HEK293 (cell line): Measurements from ENCODE around the gene DCP1A.

Experiments used
- CTCF ChIA-PET: fragments of 350-600 bp; formaldehyde crosslinking; extraction: SDS; loops from one replicate; lab custom pipeline; 2021; ENCODE audit warnings: antibody characterized with exemption; lab: Yijun Ruan, JAX
- POLR2A ChIA-PET: fragments of 300-600 bp; formaldehyde crosslinking; extraction: SDS; loops from one replicate; lab custom pipeline; 2020; ENCODE audit warnings: antibody characterized with exemption, inconsistent platforms; lab: Yijun Ruan, JAX
- H3K27ac ChIP-seq: fragments of 200-500 bp; sonication (Bioruptor generic); 2 replicates; pipeline ENCODE4 v1.5.1; 2014; ENCODE audit warnings: low read depth, low read length, control low read depth, inconsistent platforms; ENCODE audit errors: extremely low read depth
- H3K36me3 ChIP-seq, 2 experiments: fragments of 200-500 bp in 1 of 2; sonication (Bioruptor generic) in 1 of 2; 1 replicate in 1 of 2; 2 replicates in 1 of 2; pipeline ENCODE4 v1.5.1; 2014 to 2017; ENCODE audit warnings: inconsistent platforms in 2 of 2, low read length in 2 of 2; ENCODE audit not compliant: control insufficient read depth in 2 of 2, insufficient read depth in 1 of 2
- H3K4me1 ChIP-seq: fragments of 200-500 bp; sonication (Bioruptor generic); 2 replicates; pipeline ENCODE4 v1.5.1; 2014; ENCODE audit warnings: mild to moderate bottlenecking, low read length, inconsistent platforms; ENCODE audit not compliant: control insufficient read depth, insufficient read depth
- H3K4me3 ChIP-seq: 2 replicates; pipeline ENCODE4 v1.5.1; 2011; ENCODE audit warnings: low read depth, mild to moderate bottlenecking, control low read depth, low read length, moderate library complexity
- H3K9me3 ChIP-seq: fragments of 200-500 bp; sonication (Bioruptor generic); 2 replicates; pipeline ENCODE4 v1.5.1; 2014; ENCODE audit warnings: low read depth, low read length, inconsistent platforms; ENCODE audit not compliant: control insufficient read depth, insufficient read depth
- GLIS1 ChIP-seq: fragments of 450-650 bp; formaldehyde crosslinking; IDR thresholded peaks from 2 replicates; pipeline ENCODE4 v1.5.1; 2016; ENCODE audit warnings: missing biosample characterization, missing genetic modification characterization
- HOXD13 ChIP-seq: sonication (generic); formaldehyde crosslinking; IDR thresholded peaks from 2 replicates; pipeline ENCODE4 v1.8.0; 2022; ENCODE audit warnings: missing genetic modification reagents, borderline replicate concordance
- KLF1 ChIP-seq: fragments of 450-650 bp; formaldehyde crosslinking; IDR thresholded peaks from 2 replicates; pipeline ENCODE4 v1.5.1; 2016; ENCODE audit warnings: missing biosample characterization, missing genetic modification characterization
- KLF9 ChIP-seq: fragments of 450-650 bp; formaldehyde crosslinking; IDR thresholded peaks from 2 replicates; pipeline ENCODE4 v1.5.1; 2016; ENCODE audit warnings: missing biosample characterization, missing genetic modification characterization, low read depth
- MZF1 ChIP-seq: fragments of 450-650 bp; formaldehyde crosslinking; IDR thresholded peaks from 2 replicates; pipeline ENCODE4 v1.5.1; 2017; ENCODE audit warnings: missing biosample characterization, missing genetic modification characterization, borderline replicate concordance
- SP7 ChIP-seq: fragments of 450-650 bp; formaldehyde crosslinking; IDR thresholded peaks from 2 replicates; pipeline ENCODE4 v1.5.1; 2016; ENCODE audit warnings: missing biosample characterization, missing genetic modification characterization
- TRIM28 ChIP-seq: IDR thresholded peaks from 2 replicates; pipeline ENCODE4 v1.6.1; 2011; ENCODE audit warnings: low read length, control low read depth, borderline replicate concordance
- YY1 ChIP-seq: fragments of 450-650 bp; formaldehyde crosslinking; IDR thresholded peaks from 2 replicates; pipeline ENCODE4 v1.5.1; 2018; ENCODE audit warnings: missing biosample characterization, missing genetic modification characterization
- YY2 ChIP-seq: fragments of 450-650 bp; formaldehyde crosslinking; IDR thresholded peaks from 2 replicates; pipeline ENCODE4 v1.5.1; 2016; ENCODE audit warnings: missing biosample characterization, missing genetic modification characterization
- ZEB2 ChIP-seq: fragments of 450-650 bp; formaldehyde crosslinking; IDR thresholded peaks from 2 replicates; pipeline ENCODE4 v1.5.1; 2016; ENCODE audit warnings: missing biosample characterization, missing genetic modification characterization
- ZNF112 ChIP-seq: fragments of 450-650 bp; formaldehyde crosslinking; IDR thresholded peaks from 2 replicates; pipeline ENCODE4 v1.5.0; 2017; ENCODE audit warnings: missing biosample characterization, missing genetic modification characterization
- ZNF146 ChIP-seq: fragments of 450-650 bp; formaldehyde crosslinking; IDR thresholded peaks from 2 replicates; pipeline ENCODE4 v1.5.1; 2016; ENCODE audit warnings: missing biosample characterization, missing genetic modification characterization
- ZNF184 ChIP-seq: fragments of 450-650 bp; IDR thresholded peaks from 2 replicates; pipeline ENCODE4 v1.5.1; 2018; ENCODE audit warnings: missing biosample characterization, mild to moderate bottlenecking, missing genetic modification characterization
- ZNF202 ChIP-seq: fragments of 450-650 bp; formaldehyde crosslinking; IDR thresholded peaks from 2 replicates; pipeline ENCODE4 v1.5.1; 2016; ENCODE audit warnings: missing biosample characterization, missing genetic modification characterization, borderline replicate concordance
- ZNF211 ChIP-seq: fragments of 450-650 bp; formaldehyde crosslinking; IDR thresholded peaks from 2 replicates; pipeline ENCODE4 v1.5.1; 2016; ENCODE audit warnings: low read depth, missing biosample characterization, missing genetic modification characterization
- ZNF214 ChIP-seq: fragments of 450-650 bp; formaldehyde crosslinking; IDR thresholded peaks from 2 replicates; pipeline ENCODE4 v1.5.1; 2017; ENCODE audit warnings: missing biosample characterization, mild to moderate bottlenecking, missing genetic modification characterization, borderline replicate concordance
- ZNF24 ChIP-seq: fragments of 450-650 bp; formaldehyde crosslinking; IDR thresholded peaks from 2 replicates; pipeline ENCODE4 v1.5.1; 2016; ENCODE audit warnings: missing biosample characterization, missing genetic modification characterization
- ZNF391 ChIP-seq: fragments of 450-650 bp; formaldehyde crosslinking; IDR thresholded peaks from 2 replicates; pipeline ENCODE4 v1.5.1; 2016; ENCODE audit warnings: low read depth, missing biosample characterization, missing genetic modification characterization, borderline replicate concordance
- ZNF510 ChIP-seq: fragments of 450-650 bp; formaldehyde crosslinking; IDR thresholded peaks from 2 replicates; pipeline ENCODE4 v1.5.1; 2018; ENCODE audit warnings: mild to moderate bottlenecking, missing genetic modification characterization, missing biosample characterization; ENCODE audit not compliant: insufficient replicate concordance
- ZNF521 ChIP-seq: fragments of 450-650 bp; formaldehyde crosslinking; IDR thresholded peaks from 2 replicates; pipeline ENCODE4 v1.5.1; 2017; ENCODE audit warnings: missing biosample characterization, mild to moderate bottlenecking, missing genetic modification characterization
- ZNF600 ChIP-seq: fragments of 450-650 bp; formaldehyde crosslinking; IDR thresholded peaks from 2 replicates; pipeline ENCODE4 v1.5.1; 2016; ENCODE audit warnings: missing biosample characterization, missing genetic modification characterization
- ZNF664 ChIP-seq: fragments of 450-650 bp; formaldehyde crosslinking; IDR thresholded peaks from 2 replicates; pipeline ENCODE4 v1.5.1; 2016; ENCODE audit warnings: missing biosample characterization, missing genetic modification characterization
- ZSCAN23 ChIP-seq: fragments of 450-650 bp; formaldehyde crosslinking; IDR thresholded peaks from 2 replicates; pipeline ENCODE4 v1.5.1; 2016; ENCODE audit warnings: missing biosample characterization, missing genetic modification characterization
- ZSCAN30 ChIP-seq: fragments of 450-650 bp; IDR thresholded peaks from 2 replicates; pipeline ENCODE4 v1.5.1; 2018; ENCODE audit warnings: missing biosample characterization, mild to moderate bottlenecking, missing genetic modification characterization, moderate library complexity
- TF ChIP-seq, protein P1 (sequence below): fragments of 450-650 bp; formaldehyde crosslinking; IDR thresholded peaks from 2 replicates; pipeline ENCODE4 v1.5.1; 2016; ENCODE audit warnings: missing biosample characterization, missing genetic modification characterization
- TF ChIP-seq, protein P2 (sequence below): fragments of 450-650 bp; formaldehyde crosslinking; conservative IDR thresholded peaks from 2 replicates; pipeline ENCODE4 v1.5.1; 2016; ENCODE audit warnings: low read depth, missing biosample characterization, missing genetic modification characterization
- TF ChIP-seq, protein P3 (sequence below): fragments of 450-650 bp; IDR thresholded peaks from 2 replicates; pipeline ENCODE4 v1.5.1; 2018; ENCODE audit warnings: missing biosample characterization, missing genetic modification characterization
- TF ChIP-seq, protein P4 (sequence below): fragments of 450-650 bp; formaldehyde crosslinking; IDR thresholded peaks from 2 replicates; pipeline ENCODE4 v1.5.1; 2016; ENCODE audit warnings: missing biosample characterization, missing genetic modification characterization, borderline replicate concordance

Gene DCP1A

DNA sequence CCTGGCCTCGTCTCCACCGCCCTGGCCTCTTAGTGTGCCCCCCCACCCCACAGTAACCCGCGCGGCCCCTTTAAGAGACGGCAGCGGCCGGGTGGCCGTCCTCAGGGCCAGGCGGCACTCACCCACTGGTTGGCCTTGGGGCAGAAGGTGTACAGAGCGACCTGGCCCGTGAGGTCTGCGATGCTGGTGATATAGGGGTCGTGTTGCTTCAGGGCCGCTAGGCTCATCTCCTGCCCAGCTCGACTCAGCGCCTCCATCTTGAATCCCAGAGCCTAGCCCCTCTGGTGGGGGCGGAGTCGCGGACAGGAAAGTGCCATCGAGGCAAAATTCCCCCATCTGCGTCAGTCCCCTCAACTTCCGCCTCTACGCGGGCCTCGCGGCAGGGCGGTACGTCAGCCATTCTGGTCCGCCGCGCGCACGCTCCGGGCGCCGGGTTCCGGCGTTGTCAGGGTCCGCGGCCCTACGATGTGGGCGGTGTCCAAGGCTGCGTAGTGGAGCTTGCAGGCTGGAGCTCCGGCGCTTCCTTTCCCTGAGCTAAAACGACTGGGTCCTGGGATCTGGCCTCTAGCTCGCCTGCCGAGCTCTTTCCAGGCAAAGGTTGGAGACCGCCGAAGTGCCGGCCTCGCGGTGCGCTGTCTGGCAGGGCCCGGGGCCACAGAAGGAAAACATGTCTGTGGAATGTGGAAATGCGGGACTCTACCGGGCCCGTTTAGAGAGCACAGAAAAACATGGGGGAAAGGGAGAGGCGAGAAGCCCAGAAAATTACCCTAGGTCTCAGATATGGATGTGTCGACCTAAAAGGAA is at the start of gene DCP1A:
Gene DCP1A (minus strand): TSS at position 283 of the 804 bp plus-strand sequence. CDS start 26 bp downstream, at position 257.
- Histone ChIP-seq H3K9me3 (no peaks in the 10 kb centered on the region), H3K27ac (peak within 1 kb of the TSS; percentile 69), H3K36me3 (peaks cover 0 to 23% of the 10 kb centered on the region in 2 experiments; a peak in 1 of 3 replicates), H3K4me1 (peaks cover 3% of the 10 kb centered on the region; the same call in 1 of the 2 replicates), H3K4me3 (peak within 1 kb of the TSS; percentile 100)
- CTCF ChIA-PET, result interaction anchor here (0.7 to 1.6 kb wide), 2 partner anchors 48 to 151 kb away, joined by 3 to 4 read pairs; no protein-coding TSS in a partner anchor
- POLR2A ChIA-PET, result interaction anchor here (0.6 to 1.8 kb wide), 5 partner anchors 9 to 1847 kb away, joined by 6 to 9 read pairs (median 7); no protein-coding TSS in a partner anchor
- TF ChIP-seq YY1 (tag by site-specific recombination), result peak; percentile 95
- peak; percentile 93; the same call in 1 of the 2 replicates for TF ChIP-seq TRIM28
- TF ChIP-seq, protein P1, sequence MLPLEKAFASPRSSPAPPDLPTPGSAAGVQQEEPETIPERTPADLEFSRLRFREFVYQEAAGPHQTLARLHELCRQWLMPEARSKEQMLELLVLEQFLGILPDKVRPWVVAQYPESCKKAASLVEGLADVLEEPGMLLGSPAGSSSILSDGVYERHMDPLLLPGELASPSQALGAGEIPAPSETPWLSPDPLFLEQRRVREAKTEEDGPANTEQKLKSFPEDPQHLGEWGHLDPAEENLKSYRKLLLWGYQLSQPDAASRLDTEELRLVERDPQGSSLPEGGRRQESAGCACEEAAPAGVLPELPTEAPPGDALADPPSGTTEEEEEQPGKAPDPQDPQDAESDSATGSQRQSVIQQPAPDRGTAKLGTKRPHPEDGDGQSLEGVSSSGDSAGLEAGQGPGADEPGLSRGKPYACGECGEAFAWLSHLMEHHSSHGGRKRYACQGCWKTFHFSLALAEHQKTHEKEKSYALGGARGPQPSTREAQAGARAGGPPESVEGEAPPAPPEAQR (tag by site-specific recombination), result peak; percentile 94
- TF ChIP-seq ZNF521 (tag by site-specific recombination), result no peak
- TF ChIP-seq, protein P2, sequence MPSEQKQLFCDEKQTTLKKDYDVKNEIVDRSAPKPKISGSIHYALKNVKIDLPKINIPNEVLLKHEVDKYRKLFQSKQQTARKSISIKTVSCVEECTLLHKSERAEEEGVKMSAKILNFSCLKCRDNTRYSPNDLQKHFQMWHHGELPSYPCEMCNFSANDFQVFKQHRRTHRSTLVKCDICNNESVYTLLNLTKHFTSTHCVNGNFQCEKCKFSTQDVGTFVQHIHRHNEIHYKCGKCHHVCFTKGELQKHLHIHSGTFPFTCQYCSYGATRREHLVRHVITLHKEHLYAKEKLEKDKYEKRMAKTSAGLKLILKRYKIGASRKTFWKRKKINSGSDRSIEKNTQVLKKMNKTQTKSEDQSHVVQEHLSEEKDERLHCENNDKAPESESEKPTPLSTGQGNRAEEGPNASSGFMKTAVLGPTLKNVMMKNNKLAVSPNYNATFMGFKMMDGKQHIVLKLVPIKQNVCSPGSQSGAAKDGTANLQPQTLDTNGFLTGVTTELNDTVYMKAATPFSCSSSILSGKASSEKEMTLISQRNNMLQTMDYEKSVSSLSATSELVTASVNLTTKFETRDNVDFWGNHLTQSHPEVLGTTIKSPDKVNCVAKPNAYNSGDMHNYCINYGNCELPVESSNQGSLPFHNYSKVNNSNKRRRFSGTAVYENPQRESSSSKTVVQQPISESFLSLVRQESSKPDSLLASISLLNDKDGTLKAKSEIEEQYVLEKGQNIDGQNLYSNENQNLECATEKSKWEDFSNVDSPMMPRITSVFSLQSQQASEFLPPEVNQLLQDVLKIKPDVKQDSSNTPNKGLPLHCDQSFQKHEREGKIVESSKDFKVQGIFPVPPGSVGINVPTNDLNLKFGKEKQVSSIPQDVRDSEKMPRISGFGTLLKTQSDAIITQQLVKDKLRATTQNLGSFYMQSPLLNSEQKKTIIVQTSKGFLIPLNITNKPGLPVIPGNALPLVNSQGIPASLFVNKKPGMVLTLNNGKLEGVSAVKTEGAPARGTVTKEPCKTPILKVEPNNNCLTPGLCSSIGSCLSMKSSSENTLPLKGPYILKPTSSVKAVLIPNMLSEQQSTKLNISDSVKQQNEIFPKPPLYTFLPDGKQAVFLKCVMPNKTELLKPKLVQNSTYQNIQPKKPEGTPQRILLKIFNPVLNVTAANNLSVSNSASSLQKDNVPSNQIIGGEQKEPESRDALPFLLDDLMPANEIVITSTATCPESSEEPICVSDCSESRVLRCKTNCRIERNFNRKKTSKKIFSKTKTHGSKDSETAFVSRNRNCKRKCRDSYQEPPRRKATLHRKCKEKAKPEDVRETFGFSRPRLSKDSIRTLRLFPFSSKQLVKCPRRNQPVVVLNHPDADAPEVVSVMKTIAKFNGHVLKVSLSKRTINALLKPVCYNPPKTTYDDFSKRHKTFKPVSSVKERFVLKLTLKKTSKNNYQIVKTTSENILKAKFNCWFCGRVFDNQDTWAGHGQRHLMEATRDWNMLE (tag by site-specific recombination), result peak; percentile 99
- peak; percentile 86 for TF ChIP-seq ZEB2 (tag by site-specific recombination)
- TF ChIP-seq, protein P3, sequence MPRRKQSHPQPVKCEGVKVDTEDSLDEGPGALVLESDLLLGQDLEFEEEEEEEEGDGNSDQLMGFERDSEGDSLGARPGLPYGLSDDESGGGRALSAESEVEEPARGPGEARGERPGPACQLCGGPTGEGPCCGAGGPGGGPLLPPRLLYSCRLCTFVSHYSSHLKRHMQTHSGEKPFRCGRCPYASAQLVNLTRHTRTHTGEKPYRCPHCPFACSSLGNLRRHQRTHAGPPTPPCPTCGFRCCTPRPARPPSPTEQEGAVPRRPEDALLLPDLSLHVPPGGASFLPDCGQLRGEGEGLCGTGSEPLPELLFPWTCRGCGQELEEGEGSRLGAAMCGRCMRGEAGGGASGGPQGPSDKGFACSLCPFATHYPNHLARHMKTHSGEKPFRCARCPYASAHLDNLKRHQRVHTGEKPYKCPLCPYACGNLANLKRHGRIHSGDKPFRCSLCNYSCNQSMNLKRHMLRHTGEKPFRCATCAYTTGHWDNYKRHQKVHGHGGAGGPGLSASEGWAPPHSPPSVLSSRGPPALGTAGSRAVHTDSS (tag by site-specific recombination), result peak; percentile 56; the same call in 1 of the 2 replicates
- no peak for TF ChIP-seq ZNF211 (tag by site-specific recombination)
- TF ChIP-seq SP7 (tag by site-specific recombination), result peak; percentile 94
- TF ChIP-seq, protein P4, sequence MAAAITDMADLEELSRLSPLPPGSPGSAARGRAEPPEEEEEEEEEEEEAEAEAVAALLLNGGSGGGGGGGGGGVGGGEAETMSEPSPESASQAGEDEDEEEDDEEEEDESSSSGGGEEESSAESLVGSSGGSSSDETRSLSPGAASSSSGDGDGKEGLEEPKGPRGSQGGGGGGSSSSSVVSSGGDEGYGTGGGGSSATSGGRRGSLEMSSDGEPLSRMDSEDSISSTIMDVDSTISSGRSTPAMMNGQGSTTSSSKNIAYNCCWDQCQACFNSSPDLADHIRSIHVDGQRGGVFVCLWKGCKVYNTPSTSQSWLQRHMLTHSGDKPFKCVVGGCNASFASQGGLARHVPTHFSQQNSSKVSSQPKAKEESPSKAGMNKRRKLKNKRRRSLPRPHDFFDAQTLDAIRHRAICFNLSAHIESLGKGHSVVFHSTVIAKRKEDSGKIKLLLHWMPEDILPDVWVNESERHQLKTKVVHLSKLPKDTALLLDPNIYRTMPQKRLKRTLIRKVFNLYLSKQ (tag by site-specific recombination), result peak; percentile 60; the same call in 1 of the 2 replicates
- TF ChIP-seq GLIS1 (tag by site-specific recombination), result peak; percentile 52; the same call in 1 of the 2 replicates
- no peak for TF ChIP-seq HOXD13 (CRISPR knock-in tag)
- peak; percentile 59; the same call in 1 of the 2 replicates for TF ChIP-seq ZNF600 (tag by site-specific recombination)
- TF ChIP-seq ZNF112 (tag by site-specific recombination), result no peak
- no peak for TF ChIP-seq ZNF202 (tag by site-specific recombination)
- peak; percentile 94 for TF ChIP-seq YY2
- peak; percentile 99 for TF ChIP-seq ZSCAN30 (tag by site-specific recombination)
- peak; percentile 89 for TF ChIP-seq KLF9
- TF ChIP-seq ZNF184, result peak; percentile 85
- peak; percentile 96 for TF ChIP-seq ZNF24 (tag by site-specific recombination)
- peak; percentile 20; the same call in 1 of the 2 replicates for TF ChIP-seq ZNF664 (tag by site-specific recombination)
- peak; percentile 100 for TF ChIP-seq ZNF391 (tag by site-specific recombination)
- TF ChIP-seq ZSCAN23, result peak; percentile 77; the same call in 1 of the 2 replicates
- no peak for TF ChIP-seq ZNF214 (tag by site-specific recombination)
- peak; percentile 66 for TF ChIP-seq ZNF510 (tag by site-specific recombination)
- no peak; the same call in 1 of the 2 replicates for TF ChIP-seq ZNF146 (tag by site-specific recombination)
- TF ChIP-seq KLF1 (tag by site-specific recombination), result peak; percentile 72
- TF ChIP-seq MZF1 (tag by site-specific recombination), result peak; percentile 53; the same call in 1 of the 2 replicates
